Liver (tissue), 9 donors: ENCODE results near the gene GALNT9. TPM values are rescaled to one million over a fixed set of nuclear protein-coding genes. Genes with fewer than 3 reads are reported as not detected.

Experiments
- DNase-seq: peaks from one replicate; pipeline ENCODE4 v3.0.0-alpha.2; 2017; ENCODE audit warnings: low spot score
- H3K27ac ChIP-seq, 2 donors: one replicate each; pipeline ENCODE4 v1.7.0; 2013; ENCODE audit warnings: inconsistent platforms in 2 of 2, low read length in 2 of 2, control low read depth in 1 of 2, low read depth in 1 of 2, mild to moderate bottlenecking in 1 of 2
- H3K27me3 ChIP-seq, 4 donors: one replicate each; pipeline versions ENCODE4 v1.6.1 to v1.7.0; 2013; ENCODE audit warnings: low read length in 3 of 4, inconsistent platforms in 1 of 4, mild to moderate bottlenecking in 1 of 4, moderate library complexity in 1 of 4; ENCODE audit not compliant: control insufficient read depth in 4 of 4, insufficient read depth in 4 of 4
- H3K36me3 ChIP-seq, 4 donors: one replicate each; pipeline versions ENCODE4 v1.6.1 to v1.7.0; 2013; ENCODE audit warnings: low read length in 3 of 4, mild to moderate bottlenecking in 3 of 4, low read depth in 1 of 4, moderate library complexity in 1 of 4; ENCODE audit not compliant: control insufficient read depth in 4 of 4, insufficient read depth in 3 of 4
- H3K4me1 ChIP-seq, 4 donors: one replicate each; pipeline versions ENCODE4 v1.6.1 to v1.7.0; 2013; ENCODE audit warnings: low read length in 3 of 4, mild to moderate bottlenecking in 3 of 4, moderate library complexity in 1 of 4; ENCODE audit not compliant: control insufficient read depth in 4 of 4, insufficient read depth in 4 of 4
- H3K4me3 ChIP-seq, 3 donors: one replicate each; pipeline versions ENCODE4 v1.6.1 to v1.7.0; 2013; ENCODE audit warnings: low read length in 3 of 3, control low read depth in 1 of 3, low read depth in 1 of 3, mild to moderate bottlenecking in 1 of 3
- H3K9ac ChIP-seq, 2 donors: one replicate each; pipeline ENCODE4 v1.7.0; 2013; ENCODE audit warnings: low read length in 2 of 2, mild to moderate bottlenecking in 2 of 2, moderate library complexity in 2 of 2, control low read depth in 1 of 2, low read depth in 1 of 2
- H3K9me3 ChIP-seq, 4 donors: one replicate each; pipeline versions ENCODE4 v1.6.1 to v1.7.0; 2013; ENCODE audit warnings: low read length in 3 of 4; ENCODE audit not compliant: control insufficient read depth in 4 of 4
- EGR1 ChIP-seq, 2 donors: IDR thresholded peaks; 2 replicates each; pipeline ENCODE4 v1.6.1; 2016 to 2018; ENCODE audit warnings: antibody characterized with exemption in 2 of 2, low read depth in 2 of 2
- FOXA1 ChIP-seq: IDR thresholded peaks from 2 replicates; pipeline ENCODE4 v1.6.1; 2016; ENCODE audit warnings: antibody characterized with exemption
- HNF4A ChIP-seq, 2 donors: conservative IDR thresholded peaks; 2 replicates each; pipeline ENCODE4 v1.6.1; 2016; ENCODE audit warnings: antibody characterized with exemption in 2 of 2, mild to moderate bottlenecking in 2 of 2
- HNF4G ChIP-seq: IDR thresholded peaks from 2 replicates; pipeline ENCODE4 v1.6.1; 2016; ENCODE audit warnings: antibody characterized with exemption
- JUND ChIP-seq, 2 donors: IDR thresholded peaks; 2 replicates each; pipeline ENCODE4 v1.6.1; 2016; ENCODE audit warnings: antibody characterized with exemption in 2 of 2
- NR2F2 ChIP-seq: IDR thresholded peaks from 2 replicates; pipeline ENCODE4 v1.6.1; 2016; ENCODE audit warnings: antibody characterized with exemption
- RAD21 ChIP-seq, 2 donors: IDR thresholded peaks; 2 replicates each; pipeline ENCODE4 v1.6.1; 2016; ENCODE audit warnings: antibody characterized with exemption in 2 of 2, mild to moderate bottlenecking in 2 of 2
- RXRA ChIP-seq, 2 donors: IDR thresholded peaks; 2 replicates each; pipeline ENCODE4 v1.6.1; 2017 to 2018; ENCODE audit warnings: antibody characterized with exemption in 2 of 2, mild to moderate bottlenecking in 1 of 2
- SP1 ChIP-seq: IDR thresholded peaks from 2 replicates; pipeline ENCODE4 v1.6.1; 2018; ENCODE audit warnings: antibody characterized with exemption, mild to moderate bottlenecking
- WGBS: extraction: QIAGEN DNeasy Blood & Tissue Kit; methylation state at CpG from one replicate; pipeline ENCODE4 v1.1.7; 2013; 5-methylcytosine and 5-hydroxymethylcytosine counted together
- polyA plus RNA-seq, 2 donors: library from polyadenylated mRNA; stranded (reverse) in 1 of 2; unstranded in 1 of 2; fragments of 200-250 nt in 1 of 2; fragments of >200 nt in 1 of 2; fragmentation: Nextera tagmentation in 1 of 2; extraction: Ambion mirVana in 1 of 2; gene quantifications; one replicate each; pipeline versions ENCODE4 v1.2.1 to v1.2.3, GENCODE V29; 2013 to 2015
- total RNA-seq, 2 donors: library from RNA; depleted of rRNA; stranded (reverse); fragments of >200 nt; gene quantifications; one replicate each; pipeline ENCODE4 v1.2.3, GENCODE V29; 2014
- TF ChIP-seq, protein P1 (sequence below): IDR thresholded peaks from 2 replicates; pipeline ENCODE4 v1.6.1; 2016; ENCODE audit warnings: antibody characterized with exemption
- TF ChIP-seq, protein P2 (sequence below): fragments of 150-350 bp; IDR thresholded peaks from 2 replicates; pipeline ENCODE4 v1.5.1; 2017; ENCODE audit warnings: improper control_type of control experiment, low read depth, low read length; ENCODE audit not compliant: missing input control
- TF ChIP-seq, protein P3 (sequence below): IDR thresholded peaks from 2 replicates; pipeline ENCODE4 v1.6.1; 2016; ENCODE audit warnings: antibody characterized with exemption
- TF ChIP-seq, protein P4 (sequence below): IDR thresholded peaks from 2 replicates; pipeline ENCODE4 v1.6.1; 2016; ENCODE audit warnings: antibody characterized with exemption
- donor health status: healthy.
- donor health status: healthy.
- donor health status: healthy.
- donor health status: healthy.
- donor health status: healthy.

GALNT9 gene
- total and polyA plus RNA-seq, 4 donors, result 0.05 to 0.25 (median 0.09) TPM; not detected in 1

DNA sequence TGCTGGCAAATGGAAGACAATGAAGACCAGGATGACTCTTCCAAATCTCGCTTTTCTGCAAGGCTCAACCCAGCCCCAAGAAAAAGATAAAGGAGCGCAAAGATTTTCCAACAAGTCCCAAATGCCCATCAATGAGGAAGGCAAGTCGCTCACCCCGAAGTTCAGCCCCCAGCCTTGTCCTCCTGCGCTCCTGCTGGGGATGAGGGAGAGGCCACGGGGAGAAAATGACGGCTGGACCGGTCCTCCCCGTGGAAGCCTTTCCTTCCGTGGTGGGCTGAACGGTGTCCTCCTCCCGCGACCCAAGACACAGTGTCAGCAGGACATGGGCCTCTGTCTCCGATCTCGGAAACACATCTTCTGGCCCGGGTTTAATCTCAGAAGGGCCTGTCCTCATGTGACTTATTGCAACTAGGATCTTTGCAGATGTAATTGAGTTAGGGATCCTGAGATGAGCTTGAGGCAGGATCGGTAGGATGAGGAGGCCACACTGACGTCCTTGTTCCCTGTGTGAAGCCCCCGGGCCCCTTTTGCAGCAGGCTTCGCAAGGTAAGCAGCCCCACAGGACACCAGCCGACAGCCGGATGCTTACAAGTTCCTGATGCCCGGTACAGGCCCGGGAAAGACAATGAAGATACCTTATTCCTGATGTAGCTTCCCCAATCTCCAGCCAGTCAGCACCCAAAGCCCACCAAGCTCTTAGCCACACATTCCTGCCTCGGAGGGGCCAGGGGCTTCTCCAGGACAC, 64.2 kb downstream of the GALNT9 start:
- Histone ChIP-seq H3K36me3 (no peaks in the 10 kb centered on the region), H3K9ac (no peak overlapping the region), H3K9me3 (no peaks in the 10 kb centered on the region), H3K4me1 (no peaks in the 10 kb centered on the region), H3K27ac (no peak overlapping the region), H3K4me3 (no peak overlapping the region), H3K27me3 (no peaks in the 10 kb centered on the region)
- no peak for DNase-seq
- 87% methylated on average over 25 of the region's 25 CpGs for WGBS
- TF ChIP-seq JUND (IDR thresholded peaks at IDR 0.05) (no peak), RAD21 (IDR thresholded peaks at IDR 0.05) (no peak), HNF4G (no peak)

DNA sequence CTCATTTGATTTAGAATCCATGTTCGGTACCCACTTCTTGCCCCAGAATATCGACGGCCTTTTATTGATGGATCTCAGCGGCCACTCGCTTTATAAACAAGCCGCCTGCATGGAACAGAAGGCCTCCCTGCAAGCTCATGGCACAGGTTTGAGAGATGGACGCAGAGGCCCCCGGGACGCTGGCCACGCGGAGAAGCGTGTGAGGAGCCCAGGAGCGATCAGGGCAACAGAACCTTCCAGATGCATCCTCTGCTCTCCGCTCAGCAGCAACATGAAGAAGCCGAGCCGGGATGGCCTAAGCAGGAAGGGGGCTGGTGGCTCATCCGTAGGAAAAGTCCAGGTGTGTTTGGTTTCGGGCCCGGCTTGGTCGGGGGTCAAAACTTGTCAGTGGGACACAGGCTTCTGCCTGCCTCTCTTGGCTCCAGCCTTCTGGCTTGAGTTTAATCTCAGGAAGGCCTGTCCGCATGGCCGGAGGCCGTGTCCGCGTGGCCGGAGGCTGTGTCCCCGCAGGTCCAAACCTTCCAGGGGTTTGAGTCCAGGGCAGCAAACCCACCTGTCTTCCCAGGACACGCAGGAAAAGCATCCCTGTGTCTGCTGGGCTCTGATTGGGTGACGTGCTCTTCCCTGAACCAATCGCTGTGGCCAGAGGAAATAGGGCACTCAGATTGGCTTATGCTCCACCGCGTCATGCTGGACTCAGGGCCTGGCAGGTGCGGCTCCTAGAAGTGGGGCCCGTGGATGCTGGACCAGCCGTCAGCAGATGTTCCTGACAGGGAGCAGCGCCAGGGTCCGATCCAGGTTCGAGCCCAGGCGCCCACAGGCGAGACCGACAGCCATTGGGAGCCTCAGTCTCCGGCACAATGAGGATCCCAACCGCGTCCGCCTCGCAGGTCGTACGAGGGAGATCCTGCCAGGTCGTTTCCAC, 65.0 kb downstream of the GALNT9 start:
- no peak overlapping the region for H3K9ac ChIP-seq

More for the DNA sequence above, 65.0 kb downstream of the GALNT9 start:
- H3K4me3 ChIP-seq, result no peak overlapping the region
- no peak overlapping the region for H3K27ac ChIP-seq
- 84% methylated on average over 49 of the region's 49 CpGs for WGBS
- no peaks in the 10 kb centered on the region for H3K4me1 ChIP-seq
- no peak for DNase-seq
- H3K36me3 ChIP-seq, result no peaks in the 10 kb centered on the region
- no peaks in the 10 kb centered on the region for H3K27me3 ChIP-seq
- no peak for TF ChIP-seq EGR1 (IDR thresholded peaks at IDR 0.05; ENCODE audit: low read depth in 2 of 2)
- TF ChIP-seq RXRA (IDR thresholded peaks at IDR 0.05), result no peak
- no peak for TF ChIP-seq JUND (IDR thresholded peaks at IDR 0.05)
- TF ChIP-seq, protein P1, sequence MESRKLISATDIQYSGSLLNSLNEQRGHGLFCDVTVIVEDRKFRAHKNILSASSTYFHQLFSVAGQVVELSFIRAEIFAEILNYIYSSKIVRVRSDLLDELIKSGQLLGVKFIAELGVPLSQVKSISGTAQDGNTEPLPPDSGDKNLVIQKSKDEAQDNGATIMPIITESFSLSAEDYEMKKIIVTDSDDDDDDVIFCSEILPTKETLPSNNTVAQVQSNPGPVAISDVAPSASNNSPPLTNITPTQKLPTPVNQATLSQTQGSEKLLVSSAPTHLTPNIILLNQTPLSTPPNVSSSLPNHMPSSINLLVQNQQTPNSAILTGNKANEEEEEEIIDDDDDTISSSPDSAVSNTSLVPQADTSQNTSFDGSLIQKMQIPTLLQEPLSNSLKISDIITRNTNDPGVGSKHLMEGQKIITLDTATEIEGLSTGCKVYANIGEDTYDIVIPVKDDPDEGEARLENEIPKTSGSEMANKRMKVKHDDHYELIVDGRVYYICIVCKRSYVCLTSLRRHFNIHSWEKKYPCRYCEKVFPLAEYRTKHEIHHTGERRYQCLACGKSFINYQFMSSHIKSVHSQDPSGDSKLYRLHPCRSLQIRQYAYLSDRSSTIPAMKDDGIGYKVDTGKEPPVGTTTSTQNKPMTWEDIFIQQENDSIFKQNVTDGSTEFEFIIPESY, result no peak
- TF ChIP-seq HNF4A (conservative IDR thresholded peaks at IDR 0.05), result no peak
- TF ChIP-seq, protein P2, sequence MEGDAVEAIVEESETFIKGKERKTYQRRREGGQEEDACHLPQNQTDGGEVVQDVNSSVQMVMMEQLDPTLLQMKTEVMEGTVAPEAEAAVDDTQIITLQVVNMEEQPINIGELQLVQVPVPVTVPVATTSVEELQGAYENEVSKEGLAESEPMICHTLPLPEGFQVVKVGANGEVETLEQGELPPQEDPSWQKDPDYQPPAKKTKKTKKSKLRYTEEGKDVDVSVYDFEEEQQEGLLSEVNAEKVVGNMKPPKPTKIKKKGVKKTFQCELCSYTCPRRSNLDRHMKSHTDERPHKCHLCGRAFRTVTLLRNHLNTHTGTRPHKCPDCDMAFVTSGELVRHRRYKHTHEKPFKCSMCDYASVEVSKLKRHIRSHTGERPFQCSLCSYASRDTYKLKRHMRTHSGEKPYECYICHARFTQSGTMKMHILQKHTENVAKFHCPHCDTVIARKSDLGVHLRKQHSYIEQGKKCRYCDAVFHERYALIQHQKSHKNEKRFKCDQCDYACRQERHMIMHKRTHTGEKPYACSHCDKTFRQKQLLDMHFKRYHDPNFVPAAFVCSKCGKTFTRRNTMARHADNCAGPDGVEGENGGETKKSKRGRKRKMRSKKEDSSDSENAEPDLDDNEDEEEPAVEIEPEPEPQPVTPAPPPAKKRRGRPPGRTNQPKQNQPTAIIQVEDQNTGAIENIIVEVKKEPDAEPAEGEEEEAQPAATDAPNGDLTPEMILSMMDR, result no peak
- TF ChIP-seq, protein P3, sequence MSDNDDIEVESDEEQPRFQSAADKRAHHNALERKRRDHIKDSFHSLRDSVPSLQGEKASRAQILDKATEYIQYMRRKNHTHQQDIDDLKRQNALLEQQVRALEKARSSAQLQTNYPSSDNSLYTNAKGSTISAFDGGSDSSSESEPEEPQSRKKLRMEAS, result no peak
- TF ChIP-seq SP1, result no peak
- TF ChIP-seq, protein P4, sequence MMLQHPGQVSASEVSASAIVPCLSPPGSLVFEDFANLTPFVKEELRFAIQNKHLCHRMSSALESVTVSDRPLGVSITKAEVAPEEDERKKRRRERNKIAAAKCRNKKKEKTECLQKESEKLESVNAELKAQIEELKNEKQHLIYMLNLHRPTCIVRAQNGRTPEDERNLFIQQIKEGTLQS, result no peak
- no peak for TF ChIP-seq NR2F2
- no peak for TF ChIP-seq FOXA1
- TF ChIP-seq HNF4G, result no peak
- H3K9me3 ChIP-seq, result no peaks in the 10 kb centered on the region
